HG02642 (cell line): Measurements from ENCODE around the gene FKBP10.
A peak's percentile ranks its signal among the peaks of the same experiment; 100 is the strongest.

Experiments
- ATAC-seq: cut with Tn5 transposase; IDR thresholded peaks from one replicate; pipeline ENCODE4 v1.9.1; 2021; ENCODE audit warnings: mild to moderate bottlenecking; ENCODE audit not compliant: unreplicated experiment, poor library complexity

Gene FKBP10

DNA sequence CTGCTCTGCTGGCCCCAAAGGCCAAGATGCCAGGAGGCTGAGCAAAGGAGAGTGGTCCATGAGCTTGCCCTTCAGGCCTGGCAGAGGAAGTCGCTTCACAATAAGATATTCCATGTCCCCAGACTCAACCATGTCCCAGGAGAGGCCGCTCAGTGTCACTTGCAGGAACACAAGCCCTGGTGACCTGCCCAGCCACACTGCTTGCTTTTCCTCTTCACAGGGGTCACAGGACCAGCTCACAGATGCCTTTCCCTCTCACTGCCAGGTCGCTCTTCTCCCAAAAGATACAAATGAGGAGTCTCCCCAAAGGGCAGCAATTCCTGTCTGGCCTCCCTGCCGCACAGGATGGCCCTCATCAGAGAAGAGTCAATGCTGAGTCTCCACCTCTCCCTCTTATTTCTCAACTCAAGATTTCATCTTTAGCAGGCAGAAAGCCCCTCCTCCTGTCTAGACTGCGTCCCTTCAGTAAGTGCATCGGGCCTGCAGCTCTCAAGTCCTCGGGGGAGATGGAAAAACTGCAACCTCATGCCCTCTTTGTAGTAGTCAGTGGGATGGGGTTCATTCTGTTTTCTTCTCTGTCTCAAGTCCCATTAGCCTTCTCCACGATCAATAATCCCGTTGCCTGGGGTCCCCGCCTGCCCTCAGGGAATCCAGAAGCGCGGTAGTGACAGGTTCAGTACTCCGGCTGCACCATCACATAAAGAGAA lies 31.2 kb upstream of the FKBP10 start:
- no peak for ATAC-seq

DNA sequence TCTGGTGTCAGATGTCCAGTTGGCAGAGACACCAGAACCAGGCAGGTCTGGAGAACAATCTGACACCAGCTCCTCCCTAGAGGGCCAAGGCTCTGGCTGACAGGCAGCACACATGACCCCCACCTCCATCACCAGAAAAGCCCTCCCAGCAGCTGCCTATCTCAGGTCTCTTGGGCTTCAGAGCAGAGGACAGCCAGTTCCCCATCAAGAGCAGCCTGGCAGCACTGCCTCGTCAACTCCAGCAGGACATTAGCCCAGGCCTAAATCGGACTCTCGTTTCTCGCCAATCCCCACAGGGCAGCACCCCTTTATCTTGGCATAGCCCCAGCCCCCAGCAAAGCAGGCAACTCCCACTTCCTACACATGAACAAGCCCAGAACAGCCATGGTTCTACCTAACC lies 30.7 kb upstream of the FKBP10 start:
- no peak for ATAC-seq

DNA sequence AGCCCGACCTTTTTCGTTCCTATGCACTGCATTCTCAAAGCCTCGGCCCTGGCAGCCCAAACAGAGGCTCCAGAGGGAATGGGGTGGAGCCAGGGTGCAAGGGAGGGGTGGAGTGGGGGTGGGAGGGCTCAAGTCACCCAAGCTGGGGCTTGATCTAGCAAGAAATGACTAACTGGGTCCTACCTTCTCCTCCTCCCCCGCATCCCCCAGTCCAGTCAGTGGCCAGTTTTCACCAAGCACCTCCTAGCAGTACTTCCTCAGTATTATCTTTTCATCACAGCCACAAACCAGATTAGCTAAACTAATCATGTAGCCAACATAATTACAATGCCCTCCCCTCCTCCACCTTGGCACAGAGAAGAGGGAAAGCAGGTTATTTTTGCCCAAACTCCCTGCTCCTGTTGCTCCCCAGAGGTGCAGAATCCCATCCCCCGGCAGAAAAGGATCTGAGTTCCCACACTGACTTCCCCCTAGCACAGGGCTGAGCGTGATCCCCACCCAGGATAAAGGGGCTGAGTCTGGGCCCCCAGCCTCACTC lies 28.5 kb upstream of the FKBP10 start:
- no peak for ATAC-seq

DNA sequence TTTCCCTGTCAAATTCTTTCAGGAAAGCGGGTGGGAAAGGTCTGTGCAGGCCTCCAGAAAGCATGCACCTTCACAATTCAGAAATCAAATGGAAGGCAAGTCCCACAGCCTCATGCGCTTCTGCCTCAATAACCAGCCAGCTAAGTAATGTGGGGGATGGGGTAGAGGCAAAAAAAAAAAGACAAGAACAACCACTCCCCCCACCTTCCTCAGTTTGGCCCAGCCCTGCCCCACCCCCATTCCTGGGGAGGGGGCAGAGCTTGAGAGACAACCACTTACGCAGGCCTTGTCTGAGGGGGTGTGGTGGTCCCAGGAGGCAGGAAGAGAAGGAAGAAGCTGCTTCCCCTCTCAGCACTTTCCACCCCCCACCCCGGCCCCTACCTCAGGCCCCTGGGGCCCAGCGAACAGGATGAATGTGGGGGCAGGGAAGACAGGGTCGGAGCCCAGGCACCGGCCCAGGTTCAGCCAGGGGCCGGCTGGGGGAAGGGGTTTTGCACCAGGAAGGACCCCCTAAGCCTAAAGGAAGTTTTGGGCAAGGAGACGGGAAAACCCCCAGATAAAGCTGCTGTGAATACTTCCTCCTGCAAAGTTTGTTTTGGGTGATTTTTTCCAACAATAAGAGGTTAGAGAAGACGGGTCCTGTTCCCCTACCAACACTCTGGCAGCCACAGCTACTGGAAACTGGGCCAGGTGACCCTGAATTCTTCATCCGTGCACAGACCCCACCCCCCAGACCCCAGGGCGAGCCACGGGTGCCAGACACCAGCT lies 27.5 kb upstream of the FKBP10 start:
- ATAC-seq = no peak

DNA sequence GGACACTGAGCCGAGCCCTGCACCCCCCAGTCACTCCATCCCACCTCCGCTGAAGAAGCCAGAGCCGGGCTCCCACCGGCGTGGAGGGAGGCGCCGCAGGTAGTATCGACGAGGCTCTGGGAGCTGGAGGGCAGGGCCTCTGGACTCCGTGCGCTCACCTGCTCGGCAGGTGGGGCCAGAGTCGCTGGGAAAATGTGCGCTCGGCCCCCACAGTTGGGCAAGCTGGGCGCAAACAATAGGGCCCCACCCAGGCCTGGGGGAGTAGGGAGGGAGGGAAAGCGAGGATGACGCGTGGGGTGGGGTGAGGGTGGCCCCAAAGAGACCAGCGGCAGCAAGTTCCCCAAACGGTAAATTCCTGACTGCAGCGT lies 27.0 kb upstream of the FKBP10 start:
- ATAC-seq = no peak

DNA sequence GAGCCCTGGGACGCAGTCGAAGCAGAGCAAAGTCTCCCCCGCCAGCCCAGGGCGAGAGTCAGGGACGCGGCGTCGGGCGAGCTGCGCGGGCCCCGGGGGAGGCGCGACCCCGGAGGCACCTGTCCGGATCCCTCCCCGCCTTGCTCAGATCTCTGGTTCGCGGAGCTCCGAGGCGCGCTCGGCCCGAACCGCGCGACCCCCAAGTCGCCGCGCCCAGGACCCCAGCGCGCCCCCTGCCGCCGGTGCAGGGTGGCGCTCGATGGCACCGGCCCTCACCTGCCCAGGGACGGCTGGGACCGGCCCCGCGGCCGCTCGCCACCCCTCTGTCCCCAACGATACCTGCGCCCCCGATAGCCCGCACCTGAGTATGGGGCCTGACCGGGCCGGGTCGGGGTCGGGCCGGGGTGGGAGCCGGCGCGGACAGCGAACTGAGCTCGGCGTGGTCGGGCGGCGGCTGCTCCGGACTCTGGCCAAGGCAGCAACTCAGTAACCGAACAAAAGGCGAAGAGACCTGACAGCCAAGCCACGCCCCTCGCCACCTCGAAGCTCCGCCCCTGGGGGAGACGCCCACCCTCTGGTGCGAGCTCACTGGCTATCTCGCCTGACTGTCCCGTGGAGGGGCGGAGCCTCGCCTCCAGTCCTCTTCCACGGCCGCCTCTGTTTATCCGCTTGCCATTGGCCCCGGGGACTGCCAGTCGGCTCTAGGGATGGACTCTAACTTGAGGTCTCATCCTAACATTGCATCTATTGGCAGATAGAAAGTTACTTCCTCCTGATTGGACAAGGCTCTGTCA lies 26.4 kb upstream of the FKBP10 start, which contains the start of gene JUP:
Gene JUP, minus strand, starts transcription at position 485 of the 794 bp plus-strand sequence. CDS start 14,857 bp downstream, outside the sequence.
- peak; percentile 75 for ATAC-seq

DNA sequence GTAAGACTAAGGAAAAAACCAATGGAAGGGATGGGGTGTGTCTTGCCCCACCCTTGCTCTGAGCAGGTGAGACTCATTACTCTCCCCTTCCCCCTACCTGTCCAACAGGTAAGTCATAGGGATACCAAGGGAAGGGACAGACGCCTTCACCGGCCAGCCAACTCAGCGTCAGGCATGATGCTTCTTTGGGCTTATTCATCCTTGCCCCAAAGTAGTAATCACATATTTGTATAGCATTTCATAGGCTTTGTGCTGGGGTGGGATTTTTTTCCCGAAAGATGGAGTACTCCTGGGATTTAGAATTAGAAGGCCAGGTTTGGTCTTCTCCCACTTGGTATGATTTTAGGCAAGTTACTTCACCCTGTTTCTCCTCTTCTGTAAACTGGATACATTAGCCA lies 25.8 kb upstream of the FKBP10 start:
- ATAC-seq = no peak

DNA sequence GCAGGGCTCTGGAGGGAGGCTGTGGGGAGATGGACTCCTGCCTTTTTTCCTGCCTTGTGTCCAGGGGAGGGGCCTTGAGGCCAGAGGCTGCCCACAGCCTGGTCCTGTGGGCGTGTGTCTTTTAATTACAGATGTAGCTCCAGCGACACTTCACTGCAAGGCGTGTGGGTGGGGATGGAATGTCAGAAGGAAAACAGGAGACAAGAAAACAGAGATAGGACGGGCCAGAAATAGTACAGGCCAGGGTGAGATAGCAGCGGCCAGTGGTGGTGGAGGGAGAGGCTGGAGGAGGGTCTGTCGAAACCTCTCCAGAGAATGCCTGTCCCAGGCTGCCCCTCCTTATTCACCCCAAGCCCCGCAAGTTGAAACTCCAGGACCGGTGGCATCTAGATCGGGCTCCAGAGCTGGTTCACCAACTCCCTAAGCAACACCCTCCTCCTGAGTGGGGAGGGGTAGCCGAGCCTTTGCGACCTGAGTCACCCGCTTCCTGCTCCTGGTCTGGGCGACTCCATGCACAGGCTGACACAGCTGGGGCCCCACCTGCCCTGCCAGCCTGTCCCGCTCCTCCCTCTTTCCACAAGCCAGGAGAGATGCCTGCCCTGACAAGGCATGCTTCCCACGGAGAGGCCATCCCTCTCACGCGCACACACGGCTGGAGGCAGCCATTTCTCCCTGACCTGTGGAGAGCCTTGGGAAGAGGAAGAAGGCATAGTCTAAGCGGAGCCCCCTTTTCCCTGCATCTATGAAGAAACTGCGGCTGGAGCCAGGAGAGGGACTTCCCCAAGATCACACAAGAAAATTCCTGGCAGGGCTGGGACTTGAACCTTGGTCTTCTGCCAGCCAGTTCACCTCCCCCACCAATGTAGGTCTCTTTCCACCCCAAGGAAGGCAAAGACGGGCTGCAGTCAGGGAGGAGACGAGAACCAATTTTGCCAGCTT lies 19.7 kb upstream of the FKBP10 start:
- no peak for ATAC-seq

DNA sequence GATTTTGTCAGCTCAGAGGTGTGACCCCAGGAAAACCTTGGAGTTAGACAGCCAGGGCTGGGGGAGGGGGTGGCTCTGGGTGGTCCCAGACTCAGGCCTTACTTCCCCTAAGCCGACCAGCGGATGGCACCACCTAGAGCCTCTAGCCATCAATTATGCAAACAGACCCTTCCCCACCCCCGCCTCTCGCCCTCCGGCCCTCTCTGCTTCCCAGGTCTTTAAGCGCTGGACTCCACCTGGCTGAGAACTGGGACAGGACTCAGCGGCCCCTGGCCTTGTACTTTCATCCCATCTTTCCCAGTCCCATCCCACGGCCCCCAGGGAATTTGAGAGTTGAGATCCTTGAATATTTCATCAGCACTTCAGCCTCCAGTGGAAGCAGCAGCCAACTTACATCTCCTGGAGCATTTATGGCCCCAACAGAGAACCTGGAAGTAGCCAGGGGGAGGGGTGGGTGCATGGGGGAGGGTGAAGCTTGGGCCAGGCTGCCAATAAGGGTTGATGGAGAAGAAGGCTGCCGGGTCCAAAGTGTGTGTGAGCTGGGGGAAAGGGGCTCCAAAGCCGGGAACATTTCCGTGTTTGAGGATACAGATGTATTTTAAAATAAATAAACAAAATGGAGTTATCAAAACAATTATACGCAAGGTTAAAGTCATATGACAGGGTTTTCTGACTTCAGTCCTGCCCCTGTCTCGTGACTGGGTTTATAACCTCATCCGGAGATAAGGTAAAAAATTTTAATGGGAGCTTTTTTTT lies 18.8 kb upstream of the FKBP10 start:
- no peak for ATAC-seq

DNA sequence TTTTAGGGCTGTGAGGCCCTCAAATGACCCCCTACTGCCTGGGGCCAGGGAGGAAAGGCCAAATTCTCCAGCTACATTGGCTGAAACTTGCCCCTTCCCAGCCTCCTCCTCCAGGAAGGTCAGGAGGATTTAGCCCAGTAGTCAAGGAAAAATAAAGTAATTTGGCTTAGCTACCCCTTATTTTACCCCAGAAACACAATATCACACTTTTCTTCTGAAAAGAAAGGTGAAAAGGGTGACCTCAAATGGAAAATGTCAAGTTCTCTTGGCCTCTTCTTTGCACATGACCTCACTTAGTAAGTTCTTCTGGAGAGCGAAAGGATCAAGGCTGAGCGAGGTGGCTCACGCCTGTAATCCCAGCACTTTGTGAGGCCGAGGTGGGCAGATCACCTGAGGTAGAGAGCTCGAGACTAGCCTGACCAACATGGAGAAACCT lies 18.2 kb upstream of the FKBP10 start:
- no peak for ATAC-seq

DNA sequence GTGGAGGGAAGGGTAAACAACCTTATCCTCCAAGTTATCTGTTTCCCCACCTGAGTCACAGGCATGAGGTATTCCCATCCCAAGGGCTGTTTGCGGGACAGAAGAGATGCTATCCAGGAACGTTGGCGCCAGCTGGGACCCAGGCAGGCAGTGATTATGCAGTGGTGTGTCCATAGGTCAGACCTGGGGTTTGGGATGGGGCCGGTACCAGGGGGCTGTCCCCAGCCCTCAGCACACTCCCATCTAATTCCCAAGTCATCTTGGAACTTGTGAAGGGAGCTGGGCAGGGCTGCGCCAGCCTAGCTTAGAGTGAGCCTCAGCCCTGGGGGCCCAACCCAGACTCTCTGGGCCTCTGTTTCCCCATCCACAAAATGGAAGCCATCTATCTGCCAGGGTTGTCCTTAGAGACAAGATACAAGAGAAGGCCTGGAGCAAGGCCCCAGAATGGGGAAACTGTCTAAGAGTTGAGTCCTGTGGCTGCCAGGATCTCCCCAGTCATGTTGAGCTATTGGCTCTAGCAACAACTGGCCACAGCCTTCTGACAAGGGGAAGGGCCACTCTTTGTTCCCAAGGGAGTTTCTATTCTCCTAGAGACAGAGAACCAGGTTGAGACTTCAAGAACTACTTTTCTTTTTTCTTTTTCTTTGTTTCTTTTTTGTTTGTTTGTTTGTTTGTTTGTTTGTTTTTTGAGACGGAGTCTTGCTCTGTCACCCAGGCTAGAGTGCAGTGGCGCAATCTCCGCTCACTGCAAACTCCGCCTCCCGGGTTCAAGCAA lies 16.5 kb upstream of the FKBP10 start:
- no peak for ATAC-seq

DNA sequence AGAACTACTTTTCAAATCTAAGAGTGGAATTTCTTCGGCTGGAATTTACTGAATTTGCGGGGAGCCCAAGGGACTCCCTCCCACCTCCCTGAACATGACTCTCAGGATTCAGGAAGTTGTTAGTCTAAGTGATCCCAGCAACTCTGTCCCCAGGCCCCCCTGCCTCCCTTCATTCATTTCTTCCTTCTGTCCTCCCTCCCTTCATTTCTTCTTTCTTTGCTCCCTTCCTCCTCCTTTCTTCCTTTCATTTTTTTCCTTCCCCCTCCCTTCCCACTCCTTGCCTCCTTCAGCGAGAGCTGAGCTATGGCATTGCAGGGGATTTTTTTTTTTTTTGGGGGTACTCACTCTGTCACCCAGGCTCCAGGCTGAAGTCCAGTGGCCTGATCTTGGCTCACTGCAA lies 15.4 kb upstream of the FKBP10 start:
- no peak for ATAC-seq

DNA sequence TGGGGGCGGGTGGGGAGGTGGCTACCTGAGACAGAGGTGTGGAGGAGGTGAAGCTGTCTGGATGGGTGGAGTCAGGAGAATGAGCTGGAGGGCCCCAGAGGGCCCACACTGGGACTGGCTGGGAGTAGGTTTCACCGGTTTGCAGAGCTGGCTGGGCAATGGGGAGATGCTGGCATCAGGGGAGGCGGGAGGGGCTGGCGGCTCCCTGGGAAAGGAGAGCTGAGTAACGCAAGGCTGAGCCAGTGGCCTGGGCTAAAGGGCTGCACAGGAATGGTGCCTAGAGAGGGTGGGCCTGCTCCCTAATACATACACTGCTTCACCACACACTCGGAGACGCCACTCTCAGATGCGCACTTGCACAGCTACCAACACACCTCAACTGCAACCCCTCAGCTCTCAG lies 13.4 kb upstream of the FKBP10 start:
- ATAC-seq = no peak

DNA sequence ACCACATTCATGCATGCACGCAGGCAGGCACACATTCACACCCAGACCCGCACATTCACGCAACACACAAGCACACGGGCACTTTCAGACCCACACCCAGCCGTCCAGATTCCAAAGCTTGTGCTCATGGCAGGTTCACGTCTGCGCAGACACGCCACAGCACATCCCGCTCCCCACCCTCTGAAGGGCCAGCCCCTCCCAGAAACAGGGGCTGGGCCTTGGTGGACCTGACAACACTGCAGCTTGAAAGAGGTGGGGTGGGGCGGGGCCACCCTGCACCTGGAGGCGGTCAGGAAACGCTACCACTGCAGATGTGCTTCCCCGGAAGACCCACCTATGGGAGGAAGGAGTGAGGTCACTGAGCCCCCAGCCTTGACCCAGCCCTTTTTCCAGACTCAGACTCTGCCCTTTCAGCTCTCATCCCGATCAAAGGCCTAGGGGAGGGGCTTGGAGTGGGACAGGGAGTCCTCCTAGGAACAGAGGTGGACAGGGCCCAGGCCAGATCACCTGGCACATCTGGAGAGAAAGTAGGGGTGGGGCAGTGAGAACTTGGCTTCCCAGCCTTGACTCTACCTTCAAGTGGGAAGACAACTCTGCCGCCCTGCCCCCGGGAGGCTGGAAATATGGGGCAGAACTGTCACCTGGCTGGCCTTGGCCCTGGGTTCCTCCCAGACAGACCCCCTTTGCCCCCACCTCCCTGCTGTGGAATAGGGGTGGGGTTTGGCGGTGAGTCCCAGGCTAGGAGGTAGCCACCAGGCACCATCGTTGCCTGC lies 12.0 kb upstream of the FKBP10 start:
- no peak for ATAC-seq

DNA sequence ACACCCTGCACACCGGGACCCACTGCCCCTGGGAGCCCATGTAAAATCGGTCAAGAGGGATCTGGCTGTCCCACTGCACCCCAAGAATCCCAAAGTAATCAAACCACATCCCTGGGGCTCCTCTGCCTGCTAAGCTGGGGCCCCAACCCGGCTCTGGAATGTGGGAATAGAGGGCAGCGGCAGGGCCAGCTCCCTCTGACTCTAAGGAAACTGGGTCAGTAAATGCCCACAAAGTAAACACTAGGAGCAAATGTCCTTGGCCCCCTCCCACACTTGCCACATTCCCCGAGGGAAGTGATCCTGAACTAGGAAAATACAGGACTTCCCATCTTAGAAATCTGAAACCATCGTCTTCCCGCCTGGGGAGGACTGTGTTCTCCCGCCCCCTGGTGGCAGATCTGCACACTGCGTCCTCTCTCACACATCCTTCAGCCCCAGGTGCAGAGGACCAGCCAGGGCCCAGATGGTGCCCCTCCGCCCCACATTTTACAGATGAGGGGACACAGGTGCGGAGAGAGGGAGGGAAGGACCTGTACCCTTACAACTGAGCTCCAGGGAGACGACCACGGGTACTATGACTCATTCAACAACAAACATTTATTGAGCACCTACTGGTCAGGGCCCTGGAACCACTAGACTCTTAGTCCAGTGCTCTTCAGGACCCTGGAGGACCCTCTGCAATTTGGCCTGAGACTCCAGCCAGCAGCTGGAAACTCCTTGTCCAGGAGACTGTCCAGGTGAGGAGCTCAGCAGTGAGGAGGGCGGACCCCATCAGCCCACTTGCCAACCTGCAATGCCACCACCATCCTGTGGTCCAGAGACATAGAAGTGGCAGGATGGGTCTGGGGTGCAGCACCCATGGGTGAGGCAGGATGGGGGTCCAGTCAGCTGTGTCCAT lies 11.2 kb upstream of the FKBP10 start:
- no peak for ATAC-seq
